Endodermal cell (in vitro differentiated cells): Measurements from ENCODE around the gene METTL26. TPM values are rescaled to one million over a fixed set of nuclear protein-coding genes. Genes with fewer than 3 reads are reported as not detected.

Source experiments
- DNase-seq: peaks from one replicate; pipeline ENCODE4 v3.0.0-alpha.2; 2017
- H3K27ac ChIP-seq: 2 replicates; pipeline ENCODE4 v1.5.1; 2013; ENCODE audit warnings: mild to moderate bottlenecking, low read depth, low read length, moderate library complexity
- H3K27me3 ChIP-seq: 2 replicates; pipeline ENCODE4 v1.6.1; 2013; ENCODE audit warnings: mild to moderate bottlenecking, low read length, moderate library complexity; ENCODE audit not compliant: insufficient read depth, control insufficient read depth, poor library complexity, severe bottlenecking
- H3K36me3 ChIP-seq: 2 replicates; pipeline ENCODE4 v1.7.0; 2013; ENCODE audit warnings: mild to moderate bottlenecking, low read length, moderate library complexity; ENCODE audit not compliant: control insufficient read depth, insufficient read depth
- H3K4me1 ChIP-seq: one replicate; pipeline ENCODE4 v1.7.0; 2013; ENCODE audit warnings: low read length; ENCODE audit not compliant: control insufficient read depth, insufficient read depth
- H3K4me3 ChIP-seq: 2 replicates; pipeline ENCODE4 v1.5.1; 2013; ENCODE audit warnings: mild to moderate bottlenecking, low read length, moderate library complexity
- H3K9ac ChIP-seq: 2 replicates; pipeline ENCODE4 v1.6.1; 2013; ENCODE audit warnings: mild to moderate bottlenecking, low read length, moderate library complexity; ENCODE audit not compliant: poor library complexity, severe bottlenecking; ENCODE audit errors: extremely low read depth
- H3K9me3 ChIP-seq: 2 replicates; pipeline ENCODE4 v1.6.1; 2013; ENCODE audit warnings: mild to moderate bottlenecking, low read length, moderate library complexity; ENCODE audit not compliant: control insufficient read depth
- H3K27ac Mint-ChIP-seq: 2 replicates; pipeline ENCODE4 v1.8.0; 2020; ENCODE audit warnings: mixed read lengths
- H3K27me3 Mint-ChIP-seq: 2 replicates; pipeline ENCODE4 v1.8.0; 2021; ENCODE audit warnings: mild to moderate bottlenecking, mixed read lengths; ENCODE audit not compliant: insufficient read depth
- H3K36me3 Mint-ChIP-seq: 2 replicates; pipeline ENCODE4 v1.8.0; 2020; ENCODE audit warnings: low read depth, mixed read lengths
- H3K4me1 Mint-ChIP-seq: 2 replicates; pipeline ENCODE4 v1.8.0; 2020; ENCODE audit warnings: mixed read lengths
- H3K4me3 Mint-ChIP-seq: 2 replicates; pipeline ENCODE4 v1.8.0; 2020; ENCODE audit warnings: mild to moderate bottlenecking, moderate library complexity, mixed read lengths
- H3K9me3 Mint-ChIP-seq: 2 replicates; pipeline ENCODE4 v1.8.0; 2020; ENCODE audit warnings: mild to moderate bottlenecking, mixed read lengths
- CTCF ChIP-seq: fragments of 200-600 bp; sonication (generic); conservative IDR thresholded peaks from 2 replicates; pipeline ENCODE4 v1.5.0; 2021; ENCODE audit warnings: antibody characterized with exemption, mild to moderate bottlenecking
- WGBS, 2 experiments: methylation state at CpG; one replicate each; pipeline versions ENCODE4 v1.1.5 to v1.1.7; 2013; ENCODE audit warnings: missing lambda C conversion rate in 2 of 2, mixed read lengths in 1 of 2; ENCODE audit not compliant: insufficient coverage in 1 of 2, insufficient read length in 1 of 2; 5-methylcytosine and 5-hydroxymethylcytosine counted together
- total RNA-seq, 2 donors: library from RNA; stranded (reverse); fragmentation: NEBNext Ultra II Directional in 1 of 2; extraction: Animal tissue kit (Norgen Biotek cat#: 25700) in 1 of 2; gene quantifications; 2 replicates in 1 of 2; 3 replicates in 1 of 2; pipeline ENCODE4 v1.2.1, GENCODE V29; 2021

The METTL26 gene
- total RNA-seq, 2 donors from 2014 or later, result 72.1 to 79.8 TPM

GRCh38 chr16:634996-635395, 1.1 kb downstream of the METTL26 start:
- no peak overlapping the region for H3K27ac ChIP-seq
- Mint-ChIP-seq H3K36me3 (no peaks in the 10 kb centered on the region), H3K9me3 (no peaks in the 10 kb centered on the region), H3K4me3 (peak overlapping the region; percentile 82), H3K27me3 (no peaks in the 10 kb centered on the region), H3K4me1 (no peaks in the 10 kb centered on the region), H3K27ac (no peak overlapping the region)
- no peak for DNase-seq
- H3K4me1 ChIP-seq, result peaks cover 7% of the 10 kb centered on the region
- H3K4me3 ChIP-seq, result peak overlapping the region; percentile 84
- H3K36me3 ChIP-seq, result no peaks in the 10 kb centered on the region
- TF ChIP-seq CTCF, result no peak
- H3K9ac ChIP-seq, result no peak overlapping the region
- H3K27me3 ChIP-seq, result no peaks in the 10 kb centered on the region
- WGBS, 2 experiments, result 89 to 95% methylated on average over 6 to 7 of the region's 7 CpGs
- no peaks in the 10 kb centered on the region for H3K9me3 ChIP-seq

- WGBS, 2 experiments, result 92 to 94% methylated on average over 13 to 22 of the region's 22 CpGs
- Mint-ChIP-seq H3K27me3 (no peaks in the 10 kb centered on the region), H3K4me1 (no peaks in the 10 kb centered on the region), H3K36me3 (no peaks in the 10 kb centered on the region), H3K9me3 (no peaks in the 10 kb centered on the region), H3K4me3 (peak overlapping the region; percentile 82), H3K27ac (no peak overlapping the region)
- no peak for DNase-seq
- H3K27me3 ChIP-seq, result no peaks in the 10 kb centered on the region
- H3K9ac ChIP-seq, result no peak overlapping the region
- peaks cover 9% of the 10 kb centered on the region for H3K4me1 ChIP-seq
- no peak overlapping the region for H3K27ac ChIP-seq
- H3K36me3 ChIP-seq, result no peaks in the 10 kb centered on the region
- H3K4me3 ChIP-seq, result no peak overlapping the region
- TF ChIP-seq CTCF, result no peak
- H3K9me3 ChIP-seq, result no peaks in the 10 kb centered on the region
Observed at GRCh38 chr16:634051-634670, 1.9 kb downstream of the METTL26 start.

DNA sequence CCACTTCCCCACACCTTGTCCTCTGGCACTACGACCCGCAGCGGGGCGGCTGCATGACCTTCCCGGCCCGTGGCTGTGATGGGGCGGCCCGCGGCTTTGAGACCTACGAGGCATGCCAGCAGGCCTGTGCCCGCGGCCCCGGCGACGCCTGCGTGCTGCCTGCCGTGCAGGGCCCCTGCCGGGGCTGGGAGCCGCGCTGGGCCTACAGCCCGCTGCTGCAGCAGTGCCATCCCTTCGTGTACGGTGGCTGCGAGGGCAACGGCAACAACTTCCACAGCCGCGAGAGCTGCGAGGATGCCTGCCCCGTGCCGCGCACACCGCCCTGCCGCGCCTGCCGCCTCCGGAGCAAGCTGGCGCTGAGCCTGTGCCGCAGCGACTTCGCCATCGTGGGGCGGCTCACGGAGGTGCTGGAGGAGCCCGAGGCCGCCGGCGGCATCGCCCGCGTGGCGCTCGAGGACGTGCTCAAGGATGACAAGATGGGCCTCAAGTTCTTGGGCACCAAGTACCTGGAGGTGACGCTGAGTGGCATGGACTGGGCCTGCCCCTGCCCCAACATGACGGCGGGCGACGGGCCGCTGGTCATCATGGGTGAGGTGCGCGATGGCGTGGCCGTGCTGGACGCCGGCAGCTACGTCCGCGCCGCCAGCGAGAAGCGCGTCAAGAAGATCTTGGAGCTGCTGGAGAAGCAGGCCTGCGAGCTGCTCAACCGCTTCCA, 2.6 kb downstream of the METTL26 start:
- no peaks in the 10 kb centered on the region for H3K27me3 Mint-ChIP-seq
- H3K9me3 ChIP-seq, result no peaks in the 10 kb centered on the region
- no peak overlapping the region for H3K27ac Mint-ChIP-seq
- no peaks in the 10 kb centered on the region for H3K36me3 Mint-ChIP-seq
- H3K4me1 ChIP-seq, result peaks cover 9% of the 10 kb centered on the region
- no peak overlapping the region for H3K4me3 Mint-ChIP-seq
- no peak overlapping the region for H3K4me3 ChIP-seq
- no peak overlapping the region for H3K27ac ChIP-seq
- no peaks in the 10 kb centered on the region for H3K27me3 ChIP-seq
- H3K9me3 Mint-ChIP-seq, result no peaks in the 10 kb centered on the region
- no peak for TF ChIP-seq CTCF
- no peak overlapping the region for H3K9ac ChIP-seq
- H3K36me3 ChIP-seq, result no peaks in the 10 kb centered on the region
- H3K4me1 Mint-ChIP-seq, result no peaks in the 10 kb centered on the region
- DNase-seq, result no peak
- WGBS, 2 experiments, result 96% methylated on average over 50 to 74 of the region's 74 CpGs
